Sciatic nerve (tissue), 2 donors: Measurements from ENCODE around the gene DKKL1. TPM values are rescaled to one million over a fixed set of nuclear protein-coding genes. Genes with fewer than 3 reads are reported as not detected.

Experiments
- ATAC-seq: fragments of 200-7000 bp; cut with Tn5 transposase; one replicate; pipeline ENCODE4 v1.9.1; 2020; ENCODE audit warnings: mild to moderate bottlenecking, moderate library complexity
- DNase-seq: peaks from one replicate; pipeline ENCODE4 v3.0.0-alpha.2; 2020; ENCODE audit warnings: low spot score
- intact Hi-C: fragments of 100-400 bp; cut with DNase I; formaldehyde crosslinking; loops from one replicate; pipeline ENCODE4 v1.14.2; 2022
- total RNA-seq: library from RNA; stranded (reverse); fragmentation: NEBNext Ultra II Directional; extraction: Animal tissue kit (Norgen Biotek cat#: 25700); gene quantifications from one replicate; pipeline ENCODE4 v1.2.1, GENCODE V29; 2021
- donor health status: DM: no; HTN: no; CAD: no.
- donor health status: DM: no; HTN: no; CAD: no.

DKKL1 gene
- total RNA-seq, 1 donor from 2014 or later: 0.89 TPM

- peak; percentile 50 for DNase-seq
- ATAC-seq: no peak
- intact Hi-C loops: no loop called here
These were observed 27.0 kb upstream of the DKKL1 start for GRCh38 chr19:49336482-49337266.

GRCh38 chr19:49337267-49338022, 26.2 kb upstream of the DKKL1 start:
- DNase-seq (no peak), ATAC-seq (no peak)
- intact Hi-C loops: no loop called here

GRCh38 chr19:49338023-49338677, 25.5 kb upstream of the DKKL1 start:
- intact Hi-C loops: no loop called here
- DNase-seq (peak; percentile 60), ATAC-seq (no peak)

- intact Hi-C loops: no loop called here
- peak; percentile 45 for ATAC-seq
- DNase-seq: peak; percentile 83
These were observed 24.9 kb upstream of the DKKL1 start for GRCh38 chr19:49338691-49339300.

- DNase-seq (peak; percentile 87), ATAC-seq (peak; percentile 97)
- intact Hi-C loops: no loop called here
These were observed 24.2 kb upstream of the DKKL1 start for GRCh38 chr19:49339301-49340068.

- DNase-seq (peak; percentile 83), ATAC-seq (peak; percentile 76)
- intact Hi-C loops: no loop called here
These were observed 23.4 kb upstream of the DKKL1 start for GRCh38 chr19:49340069-49340864.

- DNase-seq: peak; percentile 54
- intact Hi-C loops: no loop called here
- no peak for ATAC-seq
These were observed 22.6 kb upstream of the DKKL1 start for GRCh38 chr19:49340865-49341718.

GRCh38 chr19:49342291-49342721, 21.4 kb upstream of the DKKL1 start:
- no peak for ATAC-seq

GRCh38 chr19:49343123-49343522, 20.6 kb upstream of the DKKL1 start:
- peak; percentile 52 for DNase-seq
- intact Hi-C loops: no loop called here
- ATAC-seq: no peak

More at GRCh38 chr19:49342291-49342721, 21.4 kb upstream of the DKKL1 start:
- DNase-seq: peak; percentile 46
- intact Hi-C loops: no loop called here

- no peak for ATAC-seq
- intact Hi-C loops: loop anchor here (5.0 kb wide), 1 partner anchor 1877 kb away; no protein-coding TSS in a partner anchor
- no peak for DNase-seq
These were observed 18.9 kb upstream of the DKKL1 start for GRCh38 chr19:49344505-49345423.

GRCh38 chr19:49347191-49347590, 16.5 kb upstream of the DKKL1 start:
- intact Hi-C loops: loop anchor here (5.0 kb wide), 1 partner anchor 1880 kb away; no protein-coding TSS in a partner anchor
- ATAC-seq (peak; percentile 7), DNase-seq (no peak)

GRCh38 chr19:49347835-49348234, 15.8 kb upstream of the DKKL1 start:
- intact Hi-C loops: loop anchor here (5.0 kb wide), 1 partner anchor 1881 kb away; no protein-coding TSS in a partner anchor
- peak; percentile 91 for ATAC-seq
- no peak for DNase-seq

- intact Hi-C loops: loop anchor here (5.0 kb wide), 1 partner anchor 1881 kb away; no protein-coding TSS in a partner anchor
- DNase-seq (no peak), ATAC-seq (no peak)
These were observed 15.1 kb upstream of the DKKL1 start for GRCh38 chr19:49348305-49349189.

- no peak for DNase-seq
- intact Hi-C loops: loop anchor here (5.0 kb wide), 1 partner anchor 1882 kb away; no protein-coding TSS in a partner anchor
- no peak for ATAC-seq
These were observed 14.1 kb upstream of the DKKL1 start for GRCh38 chr19:49349567-49349966.
